Endometrial microvascular endothelial cells (primary cell): ENCODE measurements around the gene MMP24OS. TPM values are rescaled to one million over a fixed set of nuclear protein-coding genes. Genes with fewer than 3 reads are reported as not detected.
"Not testable (repeated sequence)": the region's sequence is repeated elsewhere in the genome, so short reads cannot be mapped to it uniquely, and the experiment has no call there.

ENCODE experiments used
- in situ Hi-C: cut with HindIII; loops from 2 replicates; pipeline ENCODE4 v1.10.0; 2017; ENCODE audit warnings: low sequenced_read_pairs, low pct_unique_long_range_greater_than_20kb; ENCODE audit errors: inconsistent ontology term
- total RNA-seq: library from RNA; depleted of rRNA; stranded (reverse); fragments of >200 nt; gene quantifications from one replicate; pipeline ENCODE4 v1.2.3, GENCODE V29; 2015; ENCODE audit errors: inconsistent ontology term

The MMP24OS gene
- 26.9 TPM for total RNA-seq

DNA sequence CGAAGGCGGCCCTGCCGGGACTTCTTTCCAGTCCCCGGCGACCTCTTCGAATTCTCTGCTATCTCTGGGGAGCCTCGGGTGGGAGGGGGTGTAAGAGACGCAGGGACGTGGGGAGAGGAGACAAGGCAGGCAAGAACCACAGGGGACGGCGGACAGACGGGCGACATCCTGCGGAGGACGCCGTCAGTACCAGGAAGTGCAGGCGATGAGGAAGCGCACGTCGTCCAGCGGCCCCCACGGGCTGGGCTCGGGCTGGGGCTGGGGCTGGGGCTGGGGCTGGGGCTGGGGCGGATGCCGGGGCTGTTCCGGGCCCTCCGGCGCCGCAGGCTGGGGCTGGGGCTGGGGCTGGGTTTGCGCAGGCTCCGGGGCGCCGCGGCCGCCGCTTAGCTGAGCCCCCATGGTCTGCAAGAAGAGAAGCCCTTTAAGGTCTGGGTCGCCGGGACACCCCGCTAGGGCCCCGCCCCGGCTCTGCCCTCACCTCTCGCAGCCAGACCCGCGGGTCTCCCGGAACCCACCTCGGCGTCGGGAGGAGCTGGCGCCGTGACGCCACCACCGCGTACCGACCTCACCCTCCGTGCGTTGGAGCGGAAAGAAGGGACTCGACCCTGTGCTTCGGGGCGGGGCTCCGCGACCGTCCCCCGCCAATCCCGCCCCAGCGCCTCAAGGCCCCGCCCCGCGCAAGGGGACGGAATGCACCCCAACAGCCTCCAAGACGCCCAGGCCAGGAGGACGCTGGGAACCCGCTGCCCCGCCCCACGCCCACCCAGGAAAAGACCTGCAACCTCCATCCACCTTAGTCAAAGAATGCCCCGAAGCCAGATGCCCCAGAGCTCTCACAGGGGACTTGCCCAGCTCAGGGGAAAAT lies at the start of gene MMP24OS:
TSS of gene MMP24OS (minus strand) at position 592 of the 865 bp plus-strand sequence. CDS start at position 399, 193 bp downstream.
- in situ Hi-C loops = no loop called here

DNA sequence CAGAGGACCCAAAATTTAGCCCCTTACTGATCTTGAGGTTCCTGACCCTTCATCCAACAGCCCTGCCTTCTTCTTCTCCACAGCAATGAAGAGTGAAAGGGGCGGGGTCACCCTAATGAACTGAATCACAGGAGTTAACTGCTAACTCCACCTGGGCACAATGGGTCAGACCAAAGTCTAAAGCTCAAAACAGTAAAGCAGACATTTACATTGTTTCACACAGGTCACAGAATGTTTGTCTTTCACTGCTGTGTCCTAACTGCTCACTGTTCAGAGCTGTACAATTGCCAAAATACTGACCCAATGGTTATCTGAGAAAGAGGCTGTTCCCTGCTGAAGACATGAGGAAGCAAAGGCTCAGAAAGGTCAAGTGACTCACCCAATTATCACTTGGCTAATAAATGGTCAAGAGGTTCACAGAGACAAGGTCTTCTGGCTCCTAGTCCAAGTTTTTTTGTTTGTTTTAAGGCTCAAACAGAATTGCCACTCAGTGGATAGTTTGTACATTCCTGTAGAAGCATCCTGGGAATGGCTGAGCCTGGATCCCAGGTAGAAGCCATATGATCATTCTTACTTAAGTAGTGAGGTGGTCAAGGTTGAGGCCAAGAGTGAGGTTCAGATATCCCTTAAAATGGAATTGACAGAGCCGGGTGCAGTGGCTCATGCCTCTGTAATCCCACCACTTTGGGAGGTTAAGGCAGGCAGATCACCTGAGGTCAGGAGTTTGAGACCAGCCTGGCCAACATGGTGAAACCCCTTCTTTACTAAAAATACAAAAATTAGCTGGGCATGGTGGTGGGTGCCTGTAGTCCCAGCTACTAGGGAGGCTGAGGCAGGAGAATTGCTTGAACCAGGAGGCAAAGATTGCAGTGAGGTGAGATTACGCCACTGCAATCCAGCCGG lies 49.4 kb upstream of the MMP24OS start:
- in situ Hi-C loops = no loop called here

- in situ Hi-C loops = no loop called here
Observed at GRCh38 chr20:35326740-35327073, 48.8 kb upstream of the MMP24OS start.

- in situ Hi-C loops = no loop called here
Observed at GRCh38 chr20:35326021-35326739, 48.3 kb upstream of the MMP24OS start.

DNA sequence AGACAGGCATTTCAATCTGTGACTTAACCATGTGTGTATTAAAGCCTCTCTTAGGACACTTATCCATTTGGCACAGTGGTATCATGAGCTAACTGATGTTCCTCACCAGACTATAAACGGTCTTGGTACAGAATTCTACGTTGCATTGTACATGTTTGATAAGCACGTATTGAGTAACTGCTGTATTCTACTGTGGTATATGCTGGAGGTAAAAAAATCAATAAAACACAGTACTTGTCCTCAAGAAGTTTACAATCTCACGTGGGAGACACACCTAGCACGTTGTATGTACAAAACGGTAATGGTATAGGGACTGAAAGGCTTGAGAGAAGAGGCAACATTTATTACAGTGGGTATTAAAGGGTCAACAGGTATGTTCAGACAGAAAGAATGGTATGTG lies 47.5 kb upstream of the MMP24OS start:
- in situ Hi-C loops = no loop called here

DNA sequence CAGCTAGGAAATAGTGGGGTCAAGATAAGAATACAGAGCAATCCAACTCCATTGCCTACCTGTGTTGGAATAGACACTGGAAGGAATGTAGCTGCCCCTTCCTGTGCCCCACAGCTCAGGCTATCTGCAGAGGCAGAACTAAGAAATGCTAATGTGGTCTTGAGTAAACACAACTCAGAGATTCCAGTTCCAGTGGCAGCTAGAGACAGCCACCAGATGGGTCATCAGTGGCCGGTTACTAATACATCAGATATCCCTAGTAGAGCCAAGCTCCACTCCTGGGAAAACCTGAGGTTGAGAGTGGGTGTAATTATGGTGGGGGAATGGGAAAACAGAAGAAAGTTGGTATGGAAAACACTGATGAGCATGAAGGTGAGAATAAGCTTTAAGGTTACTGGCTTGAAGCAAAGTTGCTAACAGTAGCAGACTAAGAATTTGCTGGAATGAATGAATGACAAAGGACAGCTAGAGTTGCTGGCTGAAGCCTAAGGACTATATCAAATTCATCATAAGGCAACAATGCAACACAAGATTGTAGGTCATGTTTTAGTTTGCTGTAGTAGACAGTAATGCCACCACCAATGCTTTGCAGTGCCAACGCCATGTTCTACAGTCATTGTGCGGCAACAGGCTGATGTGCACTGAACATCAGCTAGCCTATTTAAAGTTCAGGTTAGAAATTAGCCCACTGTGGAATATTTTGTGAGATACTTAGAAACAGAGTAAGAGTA lies 42.6 kb upstream of the MMP24OS start:
- in situ Hi-C loops = no loop called here

DNA sequence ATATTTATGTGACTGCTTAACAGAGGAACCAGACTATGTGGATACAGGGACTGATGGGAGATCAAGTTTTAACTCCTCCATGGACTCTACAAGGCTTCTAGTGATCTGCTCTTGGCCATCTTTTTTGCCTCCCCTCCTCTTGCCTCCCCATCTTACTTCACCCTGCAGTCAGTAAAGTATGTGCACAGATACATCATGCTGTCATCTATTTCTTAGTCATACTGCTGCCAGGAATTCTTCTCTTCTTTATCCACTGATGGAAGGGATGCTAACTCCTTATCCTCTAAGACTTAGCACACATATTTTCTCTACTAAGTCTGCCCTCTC lies 41.9 kb upstream of the MMP24OS start:
- in situ Hi-C loops = no loop called here

GRCh38 chr20:35319192-35319870 lies 41.4 kb upstream of the MMP24OS start:
- in situ Hi-C loops = no loop called here

- in situ Hi-C loops = no loop called here
Observed at GRCh38 chr20:35318502-35319157, 40.7 kb upstream of the MMP24OS start.

GRCh38 chr20:35317416-35318210 lies 39.7 kb upstream of the MMP24OS start:
- in situ Hi-C loops = no loop called here

GRCh38 chr20:35316086-35316485 lies 38.2 kb upstream of the MMP24OS start:
- in situ Hi-C loops = no loop called here

- in situ Hi-C loops = not testable (repeated sequence)
Observed at GRCh38 chr20:35315632-35316020, 37.7 kb upstream of the MMP24OS start.

GRCh38 chr20:35314816-35315631 lies 37.1 kb upstream of the MMP24OS start:
- in situ Hi-C loops = no loop called here

DNA sequence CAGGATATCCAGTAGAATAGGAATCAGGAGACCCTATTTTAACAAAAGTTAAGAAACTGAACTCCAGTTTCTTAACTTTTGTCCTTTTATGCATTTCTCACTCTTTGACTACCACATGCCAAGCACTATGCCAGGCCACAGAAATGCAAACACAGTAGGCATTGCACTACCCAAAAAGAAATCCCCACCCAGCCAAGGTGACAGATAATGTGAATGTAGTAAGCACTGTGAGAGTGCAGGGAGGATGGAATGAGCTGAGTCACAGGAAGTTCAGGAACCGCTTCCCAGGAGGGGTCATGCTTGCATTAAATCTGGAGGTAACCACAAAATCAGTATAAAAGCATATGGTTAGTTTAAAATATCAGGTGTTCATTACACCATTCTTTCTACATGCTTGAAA lies 34.4 kb upstream of the MMP24OS start:
- in situ Hi-C loops = no loop called here

GRCh38 chr20:35311822-35312221 lies 33.9 kb upstream of the MMP24OS start:
- in situ Hi-C loops = no loop called here

DNA sequence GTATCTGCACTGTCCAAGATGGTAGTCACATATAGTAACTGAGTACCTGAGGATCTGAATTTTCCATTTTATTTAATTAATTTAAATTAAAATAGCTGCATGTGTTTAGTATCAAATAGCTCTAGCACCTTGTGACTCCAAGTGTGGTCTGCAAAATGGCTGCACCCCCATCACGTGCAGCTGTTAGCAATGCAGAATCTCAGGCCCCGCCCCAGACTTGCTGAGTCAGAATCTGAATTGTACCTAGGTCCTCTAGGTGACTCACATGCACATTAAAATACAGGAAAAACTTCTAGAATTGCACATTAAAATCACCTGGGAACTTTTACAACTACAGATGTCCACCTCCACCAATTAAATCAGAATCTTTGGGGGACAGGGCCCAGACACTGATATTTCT lies 33.5 kb upstream of the MMP24OS start:
- in situ Hi-C loops = no loop called here
